Right cardiac atrium (tissue), 5 donors: ENCODE results near the gene EBF3. TPM values are rescaled to one million over a fixed set of nuclear protein-coding genes. Genes with fewer than 3 reads are reported as not detected.

Experiments
- ATAC-seq, 2 donors: fragments of 200-7000 bp; cut with Tn5 transposase; one replicate each; pipeline versions ENCODE4 v1.8.0 to v1.9.1; 2020; ENCODE audit warnings: moderate library complexity in 2 of 2, mild to moderate bottlenecking in 1 of 2
- DNase-seq, 3 donors: peaks; one replicate each; pipeline ENCODE4 v3.0.0-alpha.2; 2020
- H3K27ac ChIP-seq: one replicate; pipeline ENCODE4 v1.5.1; 2013; ENCODE audit warnings: mild to moderate bottlenecking, low read length, control low read depth, moderate library complexity
- H3K27me3 ChIP-seq: one replicate; pipeline ENCODE4 v1.6.1; 2013; ENCODE audit not compliant: control insufficient read depth, insufficient read depth
- H3K4me1 ChIP-seq: one replicate; pipeline ENCODE4 v1.6.1; 2013; ENCODE audit warnings: low read length; ENCODE audit not compliant: control insufficient read depth, insufficient read depth
- H3K4me3 ChIP-seq: one replicate; pipeline ENCODE4 v1.5.1; 2013; ENCODE audit warnings: low read length, control low read depth
- H3K9me3 ChIP-seq: one replicate; pipeline ENCODE4 v1.6.1; 2013; ENCODE audit warnings: low read length; ENCODE audit not compliant: control insufficient read depth
- WGBS: extraction: QIAGEN DNeasy Blood & Tissue Kit; methylation state at CpG from one replicate; pipeline ENCODE4 v1.1.7; 2013; 5-methylcytosine and 5-hydroxymethylcytosine counted together
- intact Hi-C, 4 donors: fragments of 100-400 bp; cut with DNase I; formaldehyde crosslinking; loops; one replicate each; pipeline versions ENCODE4 v1.11.0 to v1.14.0; 2022 to 2023
- polyA plus RNA-seq: library from polyadenylated mRNA; stranded (reverse); fragments of 200-250 nt; gene quantifications from one replicate; pipeline ENCODE4 v1.2.3, GENCODE V29; 2013
- total RNA-seq, 4 donors: library from RNA; stranded (reverse); fragmentation: NEBNext Ultra II Directional; extraction: Animal tissue kit (Norgen Biotek cat#: 25700); gene quantifications; one replicate each; pipeline ENCODE4 v1.2.1, GENCODE V29; 2021
- donor health status: healthy with polysubstance abuse.
- donor health status: DM: no; HTN: yes; CAD: no.
- donor health status: DM: no; HTN: no; CAD: no.
- donor health status: DM: no; HTN: yes; CAD: no; lungs with severe emphysema.
- donor health status: DM: yes; HTN: yes; CAD: no.

Gene EBF3
- total and polyA plus RNA-seq, 5 donors: 4.4 to 9.7 (median 8.5) TPM

- Histone ChIP-seq H3K4me1 (peaks cover 19% of the 10 kb centered on the region), H3K27ac (no peak overlapping the region), H3K27me3 (no peaks in the 10 kb centered on the region), H3K4me3 (no peak overlapping the region), H3K9me3 (no peaks in the 10 kb centered on the region)
- intact Hi-C loops: loop anchor here in 1 of 4 donors (10.0 kb wide), 1 partner anchor 47 kb away; no protein-coding TSS in a partner anchor
- ATAC-seq (no peak), DNase-seq (peak in 1 of 3 donors; percentile 51)
- whole genome bisulfite sequencing: 89% methylated on average over 4 of the region's 4 CpGs
These were observed 22.1 kb downstream of the EBF3 start for GRCh38 chr10:129942019-129942277.

- intact Hi-C loops: loop anchor here in 1 of 4 donors (10.0 kb wide), 1 partner anchor 47 kb away; no protein-coding TSS in a partner anchor
- peak in 1 of 3 donors; percentile 58 for DNase-seq
- 94% methylated on average over 16 of the region's 16 CpGs for WGBS
- Histone ChIP-seq H3K9me3 (no peaks in the 10 kb centered on the region), H3K27ac (no peak overlapping the region), H3K27me3 (no peaks in the 10 kb centered on the region), H3K4me3 (no peak overlapping the region), H3K4me1 (peaks cover 16% of the 10 kb centered on the region)
- ATAC-seq: no peak
These were observed 22.7 kb downstream of the EBF3 start for GRCh38 chr10:129941199-129942018.

- intact Hi-C loops: loop anchor here in 1 of 4 donors (10.0 kb wide), 1 partner anchor 46 kb away; no protein-coding TSS in a partner anchor
- ATAC-seq: no peak
- Histone ChIP-seq H3K4me3 (no peak overlapping the region), H3K4me1 (peaks cover 16% of the 10 kb centered on the region), H3K27me3 (no peaks in the 10 kb centered on the region), H3K9me3 (no peaks in the 10 kb centered on the region), H3K27ac (no peak overlapping the region)
- WGBS: 90% methylated on average over 13 of the region's 13 CpGs
- DNase-seq: peak in 1 of 3 donors; percentile 12
These were observed 23.4 kb downstream of the EBF3 start for GRCh38 chr10:129940617-129941198.

GRCh38 chr10:129939416-129940275 is 24.4 kb downstream of the EBF3 start:
- no peak overlapping the region for H3K4me3 ChIP-seq
- 63% methylated on average over 23 of the region's 23 CpGs for WGBS
- ATAC-seq (no peak), DNase-seq (peak in 1 of 3 donors; percentile 37)
- no peaks in the 10 kb centered on the region for H3K9me3 ChIP-seq
- H3K27ac ChIP-seq: no peak overlapping the region
- H3K4me1 ChIP-seq: peaks cover 14% of the 10 kb centered on the region
- no peaks in the 10 kb centered on the region for H3K27me3 ChIP-seq
- intact Hi-C loops: loop anchor here in 1 of 4 donors (10.0 kb wide), 1 partner anchor 45 kb away; no protein-coding TSS in a partner anchor

GRCh38 chr10:129938460-129938859 is 25.6 kb downstream of the EBF3 start:
- H3K27me3 ChIP-seq: no peaks in the 10 kb centered on the region
- 72% methylated on average over 8 of the region's 8 CpGs for WGBS
- no peak overlapping the region for H3K4me3 ChIP-seq
- H3K4me1 ChIP-seq: peaks cover 13% of the 10 kb centered on the region
- DNase-seq (peak in 1 of 3 donors; percentile 8), ATAC-seq (no peak)
- H3K27ac ChIP-seq: no peak overlapping the region
- intact Hi-C loops: no loop called here
- H3K9me3 ChIP-seq: no peaks in the 10 kb centered on the region

GRCh38 chr10:129937351-129937751 is 26.7 kb downstream of the EBF3 start:
- Histone ChIP-seq H3K27me3 (no peaks in the 10 kb centered on the region), H3K9me3 (no peaks in the 10 kb centered on the region), H3K4me1 (peaks cover 13% of the 10 kb centered on the region), H3K4me3 (no peak overlapping the region), H3K27ac (no peak overlapping the region)
- WGBS: 94% methylated on average over 10 of the region's 10 CpGs
- peak in 1 of 3 donors; percentile 23 for DNase-seq
- no peak for ATAC-seq
- intact Hi-C loops: no loop called here

GRCh38 chr10:129936923-129937300 is 27.2 kb downstream of the EBF3 start:
- H3K4me1 ChIP-seq: peaks cover 13% of the 10 kb centered on the region
- H3K27me3 ChIP-seq: no peaks in the 10 kb centered on the region
- peak in 1 of 3 donors; percentile 43 for DNase-seq
- ATAC-seq: no peak
- WGBS: 84% methylated on average over 16 of the region's 16 CpGs
- intact Hi-C loops: no loop called here
- H3K27ac ChIP-seq: no peak overlapping the region
- no peak overlapping the region for H3K4me3 ChIP-seq
- no peaks in the 10 kb centered on the region for H3K9me3 ChIP-seq

GRCh38 chr10:129936266-129936922 is 27.7 kb downstream of the EBF3 start:
- Histone ChIP-seq H3K27ac (no peak overlapping the region), H3K4me3 (no peak overlapping the region), H3K9me3 (no peaks in the 10 kb centered on the region), H3K4me1 (peaks cover 9% of the 10 kb centered on the region), H3K27me3 (no peaks in the 10 kb centered on the region)
- peak in 1 of 3 donors; percentile 37 for DNase-seq
- peak in 1 of 2 donors; percentile 6 for ATAC-seq
- WGBS: 70% methylated on average over 5 of the region's 5 CpGs
- intact Hi-C loops: no loop called here

- H3K4me3 ChIP-seq: no peak overlapping the region
- no peak for ATAC-seq
- intact Hi-C loops: no loop called here
- no peaks in the 10 kb centered on the region for H3K27me3 ChIP-seq
- no peak overlapping the region for H3K27ac ChIP-seq
- peak in 1 of 3 donors; percentile 9 for DNase-seq
- H3K4me1 ChIP-seq: peaks cover 7% of the 10 kb centered on the region
- H3K9me3 ChIP-seq: no peaks in the 10 kb centered on the region
- 93% methylated on average over 7 of the region's 7 CpGs for WGBS
These were observed 28.3 kb downstream of the EBF3 start for GRCh38 chr10:129935867-129936152.

- Histone ChIP-seq H3K4me3 (no peak overlapping the region), H3K27me3 (no peaks in the 10 kb centered on the region), H3K27ac (no peak overlapping the region), H3K4me1 (peaks cover 7% of the 10 kb centered on the region), H3K9me3 (no peaks in the 10 kb centered on the region)
- intact Hi-C loops: no loop called here
- ATAC-seq (no peak), DNase-seq (peak in 1 of 3 donors; percentile 46)
- WGBS: 93% methylated on average over 16 of the region's 16 CpGs
These were observed 28.8 kb downstream of the EBF3 start for GRCh38 chr10:129935102-129935866.
